Activated naive CD8-positive, alpha-beta T cell treated with anti-CD3 and anti-CD28 coated beads, Interleukin-2, amount 50 U/mL, for 16 hours (primary cell): ENCODE results near the gene PDLIM7.

ENCODE experiments used
- DNase-seq: peaks from one replicate; pipeline ENCODE4 v3.0.0-alpha.2; 2020; ENCODE audit warnings: low read depth, low spot score

PDLIM7 gene

DNA sequence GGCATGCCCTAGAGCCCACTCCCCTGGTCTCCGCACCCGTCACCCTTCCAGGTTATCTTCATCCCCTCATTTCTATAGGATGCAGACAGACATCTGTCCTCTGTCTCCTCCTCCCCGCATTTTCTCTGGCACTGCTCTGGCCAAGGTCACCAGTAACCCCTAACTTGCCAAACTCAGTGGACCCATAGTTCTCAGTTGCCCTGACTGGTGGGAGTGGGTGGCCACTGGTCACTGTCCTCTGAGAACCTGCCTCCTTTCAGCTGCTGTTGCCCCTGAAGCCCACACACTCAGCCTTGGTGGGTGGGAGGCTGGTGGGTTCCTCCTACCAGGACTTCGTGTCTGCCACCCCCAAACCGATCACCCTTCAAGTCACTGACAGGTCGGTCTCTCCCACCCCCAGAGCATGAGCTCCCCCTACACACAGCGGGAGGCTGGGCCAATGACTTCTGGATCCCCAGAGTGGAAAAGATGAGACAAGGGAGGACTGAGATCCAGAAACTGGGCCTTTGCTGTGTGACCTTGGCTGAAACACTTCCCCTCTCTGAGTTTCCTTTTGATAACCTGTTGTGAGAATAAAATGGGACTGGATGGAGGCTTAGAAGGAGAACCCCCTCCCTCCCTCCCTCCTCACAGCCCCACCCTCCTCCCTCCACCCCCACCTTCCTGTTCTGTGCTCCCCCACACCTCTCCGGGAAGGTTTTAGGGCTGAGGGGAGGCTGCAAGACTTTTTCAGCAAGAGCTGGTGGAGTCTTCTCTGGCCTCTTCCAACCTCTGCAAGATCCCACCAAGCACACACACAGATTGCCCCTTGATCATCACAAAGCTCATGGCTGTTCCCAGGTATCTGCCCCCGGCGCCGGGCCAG lies 21.6 kb downstream of the PDLIM7 start:
- no peak for DNase-seq

DNA sequence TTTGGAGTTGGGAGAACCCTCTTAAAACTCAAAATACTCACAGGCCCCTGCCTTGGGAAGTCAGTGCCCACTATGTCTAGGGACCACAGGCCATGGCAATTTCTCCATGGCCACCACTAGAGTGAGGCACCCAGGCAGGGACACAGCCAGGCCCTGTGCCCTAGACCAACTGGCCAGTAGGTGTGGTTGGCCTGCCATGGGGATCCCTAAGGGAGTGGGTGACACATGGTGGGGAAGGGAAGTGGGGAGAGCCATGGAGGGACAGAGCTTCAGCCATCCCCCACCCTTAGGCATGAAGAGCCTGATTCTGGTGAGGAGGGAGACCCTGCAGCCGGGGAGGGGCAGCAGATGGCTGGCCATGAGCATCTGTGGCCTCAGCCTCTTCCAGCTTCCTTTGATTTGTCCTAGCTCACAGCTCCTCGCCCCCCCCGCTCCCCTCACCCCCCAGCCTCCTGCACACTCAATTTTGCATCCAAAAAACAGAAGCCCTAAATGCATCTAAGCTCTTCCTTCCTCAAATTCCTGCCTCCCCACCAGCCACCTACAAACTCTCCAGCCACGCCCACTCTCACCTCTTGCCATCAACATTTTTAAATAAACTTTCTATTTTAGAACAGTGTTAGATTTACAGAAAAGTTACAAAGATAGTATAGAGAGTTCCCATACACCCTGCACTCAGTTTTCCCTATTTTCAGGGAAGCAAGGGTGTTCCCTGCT lies 22.4 kb downstream of the PDLIM7 start:
- no peak for DNase-seq

DNA sequence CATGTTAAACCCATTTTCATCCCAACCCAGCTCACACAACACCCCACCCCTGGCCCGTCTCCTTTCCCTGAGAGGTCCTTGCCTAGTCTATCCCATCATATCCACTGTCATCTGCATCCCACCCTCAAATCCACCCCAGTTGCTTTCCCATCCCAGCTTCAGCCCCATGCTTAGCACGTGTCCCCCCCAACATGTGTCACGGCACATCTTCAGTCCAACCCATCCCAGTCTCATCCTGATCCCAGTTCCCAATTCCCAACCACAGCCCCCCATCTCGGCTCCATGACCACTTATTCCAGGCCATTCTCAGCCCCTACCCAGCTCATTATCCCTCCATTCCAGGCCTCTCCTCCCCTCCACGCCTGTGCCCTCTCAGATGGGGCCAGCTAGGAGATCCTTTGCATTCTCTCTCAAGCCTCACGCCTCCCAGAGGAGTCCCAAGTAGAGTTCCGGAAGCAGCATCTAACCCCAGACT lies 23.4 kb downstream of the PDLIM7 start:
- no peak for DNase-seq

DNA sequence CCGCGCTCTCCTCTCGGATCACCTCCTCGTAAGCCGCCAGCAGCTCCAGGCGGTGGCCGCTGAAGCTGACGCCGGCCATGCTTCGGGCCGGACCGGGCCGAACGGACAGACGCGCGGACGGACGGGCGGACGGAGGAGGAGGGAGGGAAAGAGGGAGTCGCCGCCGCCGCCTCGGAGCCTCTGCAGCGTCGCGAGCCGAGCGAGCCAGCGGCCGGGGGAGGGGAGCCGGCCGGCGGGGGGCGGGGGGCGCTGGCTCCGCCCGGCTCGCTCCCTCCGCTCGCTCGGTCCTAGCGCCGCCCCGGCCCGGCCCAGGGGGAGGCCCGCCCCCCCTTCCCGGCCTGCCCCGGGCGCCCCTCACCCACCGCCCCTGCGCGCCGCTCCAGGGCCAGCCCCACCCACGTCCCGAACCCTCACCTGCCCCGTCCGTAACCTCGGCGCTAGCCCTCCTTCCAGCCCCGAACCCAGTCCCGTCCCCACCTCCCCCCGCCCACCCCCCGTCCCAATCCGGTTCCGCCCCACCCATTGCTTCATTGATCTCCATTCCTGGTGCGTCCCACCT lies 23.9 kb downstream of the PDLIM7 start, which contains the start of gene DBN1:
Gene DBN1, minus strand, starts transcription at position 192 of the 559 bp plus-strand sequence. Its CDS starts 113 bp downstream, at position 79.
- DNase-seq: no peak

DNA sequence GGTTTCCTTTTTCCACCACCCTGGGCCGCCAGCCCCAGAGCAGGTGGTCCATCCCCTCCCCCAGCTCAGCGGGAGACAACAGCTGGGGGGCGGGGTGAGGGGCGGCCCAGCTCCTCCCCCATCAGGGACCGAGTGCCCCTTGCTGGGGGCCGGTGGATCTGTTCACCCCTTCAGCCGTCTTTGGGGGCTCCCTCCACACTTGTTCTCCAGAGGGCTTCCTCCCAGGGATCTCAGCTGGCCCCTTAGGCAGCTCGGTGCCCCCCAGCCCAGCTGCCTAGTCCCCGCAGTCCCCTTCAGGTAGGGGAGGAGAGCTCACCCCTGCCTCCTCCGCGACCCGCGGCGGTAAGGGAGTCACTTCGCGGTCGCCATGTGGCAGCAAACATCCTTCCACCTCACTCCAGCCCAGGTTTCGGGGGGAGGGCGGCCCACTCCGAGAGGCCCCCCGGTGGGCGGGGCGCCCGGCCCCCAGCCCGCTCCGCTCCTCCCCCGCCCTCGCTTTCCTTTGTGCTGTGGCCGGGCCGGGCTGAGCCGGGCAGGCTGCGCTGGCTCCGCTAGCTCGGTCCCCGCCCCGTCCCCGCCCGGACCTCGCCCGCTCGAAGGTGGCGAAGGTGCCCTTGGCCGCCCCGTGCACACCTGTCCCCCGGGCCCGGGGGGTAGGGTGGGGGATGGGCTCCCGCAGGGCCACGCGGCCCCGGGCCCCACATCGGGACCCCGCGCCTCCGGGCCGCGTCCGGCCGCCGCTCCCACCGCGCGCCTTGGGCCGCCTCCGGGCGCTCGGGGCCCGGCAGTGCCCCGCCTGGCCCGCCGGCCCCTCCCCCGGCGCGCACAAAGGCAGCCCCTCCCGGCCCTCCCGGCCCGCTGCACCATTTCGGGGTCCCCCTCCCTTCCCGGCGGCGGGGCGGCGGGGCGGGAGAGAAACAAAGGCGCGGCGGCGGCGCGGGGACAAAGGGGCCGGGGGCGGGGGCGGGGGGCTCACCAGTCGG lies 24.7 kb downstream of the PDLIM7 start:
- peak; percentile 58 for DNase-seq

DNA sequence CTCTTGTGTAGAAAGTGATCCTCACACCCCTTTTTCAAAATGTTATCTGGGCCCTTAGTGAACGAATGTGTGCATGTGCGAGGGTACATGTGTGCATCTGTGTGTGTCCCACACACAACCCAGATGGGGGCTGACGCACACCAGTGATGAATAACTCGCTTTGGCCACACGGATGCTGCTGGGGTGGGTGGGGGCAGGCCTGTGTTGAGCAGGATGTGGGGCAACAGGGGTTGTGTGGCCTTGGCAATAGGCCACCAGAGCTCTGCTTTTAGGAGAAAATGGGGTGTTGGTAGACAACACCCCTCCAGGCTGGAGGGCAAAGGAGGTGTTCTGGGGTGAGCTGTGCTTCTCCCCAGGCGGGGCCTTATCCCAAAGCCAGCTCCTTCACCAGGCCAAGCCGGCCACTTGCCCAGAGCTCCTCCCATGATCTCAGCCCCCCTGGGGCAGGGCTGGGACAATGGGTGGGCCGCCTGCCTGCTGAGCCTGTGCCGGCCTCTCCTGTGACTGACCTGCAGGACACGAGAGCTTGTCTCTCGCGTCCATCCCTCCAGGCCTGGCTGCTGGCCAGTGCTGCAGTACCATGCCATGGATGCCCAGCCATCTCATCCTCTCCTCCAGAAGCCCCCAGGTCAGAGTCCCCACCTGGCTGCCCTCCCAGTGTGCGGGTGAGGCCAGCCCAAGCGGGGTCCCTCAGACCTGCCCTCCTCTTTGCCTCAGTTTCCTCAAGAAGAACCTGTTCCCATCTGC lies 25.6 kb downstream of the PDLIM7 start:
- no peak for DNase-seq

DNA sequence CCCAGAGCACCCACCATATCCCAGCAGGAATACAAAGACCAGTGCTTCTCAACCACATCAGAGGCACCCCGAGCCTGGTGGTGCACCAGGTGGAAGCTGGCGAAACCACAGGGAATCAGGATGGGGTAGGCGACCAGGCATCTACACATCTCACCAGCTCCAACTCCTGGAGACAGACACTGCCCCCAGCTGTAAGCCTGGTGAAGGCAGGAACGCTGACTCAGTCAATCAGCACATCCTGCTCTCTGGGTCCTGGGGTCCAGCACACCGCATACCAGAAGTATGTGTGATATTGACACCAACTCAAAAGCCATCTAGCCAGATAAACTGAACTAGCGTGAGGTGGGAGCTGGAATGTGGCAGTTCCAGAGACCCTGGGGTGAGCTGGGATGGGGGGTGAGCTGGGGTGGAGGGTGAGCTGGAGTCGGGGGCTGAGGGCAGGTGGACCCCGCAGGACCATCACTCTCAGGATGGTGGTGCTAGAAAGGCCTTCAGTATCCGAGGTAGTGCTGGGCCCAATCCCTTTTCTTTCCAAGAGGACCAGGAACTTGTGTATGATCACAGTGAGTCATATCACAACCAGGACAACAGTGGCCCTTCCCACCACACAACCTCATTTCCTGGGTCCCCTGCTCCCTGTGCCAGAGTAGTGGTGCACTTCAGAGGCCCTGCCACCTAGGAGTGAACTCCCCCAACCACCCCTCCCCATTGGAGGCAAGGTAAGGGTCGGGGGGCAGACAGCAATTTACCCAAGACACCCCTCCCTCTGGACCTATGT lies 26.5 kb downstream of the PDLIM7 start:
- DNase-seq: no peak

DNA sequence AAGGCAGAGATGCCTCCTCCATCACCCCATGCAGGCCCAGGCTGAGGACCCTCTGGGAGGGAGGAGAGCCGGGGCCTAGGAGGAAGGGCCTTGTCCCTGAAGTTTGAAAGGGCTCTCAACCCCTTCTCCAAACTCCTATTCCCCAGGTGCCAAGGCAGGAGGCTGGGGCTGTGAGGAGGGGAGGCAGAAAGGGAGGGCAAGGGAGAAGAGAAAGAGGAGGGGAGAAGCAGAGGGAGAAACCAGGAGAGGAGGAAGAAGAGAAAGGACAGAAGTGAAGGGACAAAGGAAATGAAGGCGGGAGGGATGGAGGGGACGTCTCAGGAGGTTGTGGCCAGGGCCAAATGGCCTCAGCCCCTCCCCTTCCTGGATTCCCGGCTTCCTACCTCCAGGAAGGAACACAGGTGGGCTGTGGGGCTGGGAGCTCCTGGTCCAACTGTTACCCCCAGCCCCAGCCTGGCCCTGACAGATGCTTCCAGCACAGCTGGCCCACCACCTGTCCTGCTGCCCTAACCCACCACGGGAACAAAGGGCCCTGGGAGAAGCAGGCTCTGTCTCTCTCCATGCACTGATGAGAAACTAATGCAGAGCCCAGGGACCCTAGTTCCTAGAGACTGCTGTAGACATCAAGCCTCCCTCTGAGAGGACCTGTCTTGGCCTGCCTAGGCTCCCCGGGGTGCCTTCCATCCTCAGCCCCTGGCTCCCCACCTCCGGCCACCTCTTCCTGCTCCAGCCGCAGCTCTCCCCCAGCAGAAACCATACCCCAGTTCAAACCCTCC lies 27.5 kb downstream of the PDLIM7 start:
- DNase-seq: no peak

DNA sequence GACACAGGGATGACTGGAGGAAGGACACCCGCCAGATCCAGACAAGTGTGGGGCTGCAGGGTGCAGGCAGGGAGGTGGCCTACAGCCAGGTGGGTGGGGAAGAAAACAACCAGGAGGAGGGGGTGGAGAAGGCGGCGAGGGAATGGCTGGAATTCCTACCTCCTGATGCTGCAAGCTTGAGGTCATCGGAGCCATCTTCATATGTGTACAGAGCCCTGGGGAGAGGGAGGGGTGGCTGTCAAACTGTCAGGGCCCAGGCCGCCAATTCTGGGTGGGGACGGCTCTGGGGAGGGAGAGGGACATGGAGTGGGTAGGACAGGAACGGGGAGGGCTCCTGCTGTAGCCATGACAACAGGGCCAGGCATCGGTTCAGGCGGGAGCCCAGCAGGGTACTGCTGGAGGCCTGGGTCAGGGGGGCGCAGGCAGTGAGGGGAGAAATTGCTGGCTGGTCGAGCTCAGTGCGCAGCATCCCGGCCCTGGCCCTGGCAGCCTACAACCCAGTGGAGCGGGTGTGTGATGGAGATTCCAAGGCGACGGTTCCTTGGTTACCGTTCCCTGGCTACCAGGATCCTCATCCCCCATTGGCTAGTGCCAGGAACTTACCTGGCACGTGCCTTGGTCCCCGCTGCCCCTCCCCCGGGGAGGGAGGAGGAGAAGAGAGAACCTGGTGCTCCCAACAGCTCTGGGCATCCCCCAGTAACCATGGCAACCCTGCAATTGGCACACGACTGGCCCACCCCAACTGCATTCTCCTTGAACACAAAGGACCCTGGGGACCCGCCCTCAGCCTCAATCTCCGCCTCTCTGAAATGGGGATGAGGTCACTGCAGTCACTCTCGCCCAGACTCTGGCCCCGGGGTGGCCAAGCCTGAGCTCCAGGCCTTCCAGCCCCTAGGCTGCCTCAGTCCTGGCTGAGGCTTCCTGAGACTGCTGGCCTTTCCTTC lies 28.4 kb downstream of the PDLIM7 start:
- no peak for DNase-seq

DNA sequence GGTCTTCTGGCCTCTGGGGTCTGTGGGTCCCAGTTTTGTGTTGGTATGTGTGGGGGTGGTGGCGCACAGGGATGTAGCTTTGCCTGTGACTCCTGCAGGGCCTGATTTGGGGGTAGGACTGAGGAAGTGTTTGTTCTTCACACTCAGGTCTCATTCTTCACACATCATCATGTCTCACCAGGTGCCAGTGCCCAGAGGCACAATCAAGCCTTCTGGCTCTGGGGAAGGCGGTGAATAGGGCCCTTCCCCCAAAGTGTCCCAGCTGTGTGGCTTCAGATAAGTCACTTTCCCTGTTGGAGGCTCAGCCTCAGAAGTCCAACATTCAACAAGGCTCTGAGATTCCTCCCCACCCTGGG lies 29.1 kb downstream of the PDLIM7 start:
- DNase-seq: no peak

DNA sequence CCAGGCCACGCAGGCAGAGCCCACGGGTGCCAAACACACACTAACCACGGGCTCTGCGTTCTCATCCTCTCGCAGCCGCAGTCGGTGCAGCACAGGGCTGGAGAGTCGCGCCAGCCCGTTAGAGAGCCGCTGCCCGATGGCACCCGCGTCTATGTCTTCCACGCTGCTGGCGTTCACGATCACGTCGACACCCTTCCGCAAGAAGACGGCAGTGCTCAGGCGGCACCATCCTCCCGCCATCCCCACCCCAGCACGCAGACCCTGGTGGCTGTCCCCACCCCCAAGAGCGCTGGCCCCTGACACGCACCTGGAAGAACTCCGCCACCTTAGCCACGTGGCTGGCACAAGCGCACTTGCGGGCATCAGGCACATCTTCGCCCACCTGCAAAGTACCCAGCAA lies 30.0 kb downstream of the PDLIM7 start:
- DNase-seq: no peak

DNA sequence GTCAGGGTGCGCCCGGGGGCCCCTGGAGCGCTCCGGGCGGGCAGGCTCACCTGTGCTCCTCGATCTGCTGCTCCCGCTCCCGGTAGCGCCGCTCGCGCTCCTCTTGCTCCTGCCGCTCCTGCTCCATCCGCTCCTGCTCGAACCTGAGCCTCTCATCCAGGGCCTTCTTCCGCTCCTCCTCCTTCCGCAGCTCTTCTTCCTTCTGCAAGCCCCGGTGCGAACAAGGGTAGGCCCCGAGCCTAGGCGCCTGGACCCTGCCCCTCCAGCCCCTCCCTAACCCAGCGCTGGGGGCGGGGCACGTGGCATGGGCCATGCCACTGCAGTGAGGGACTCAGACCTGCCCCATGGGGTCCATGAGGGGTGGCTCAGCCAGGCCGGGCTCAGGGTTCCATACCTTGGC lies 30.5 kb downstream of the PDLIM7 start:
- no peak for DNase-seq

DNA sequence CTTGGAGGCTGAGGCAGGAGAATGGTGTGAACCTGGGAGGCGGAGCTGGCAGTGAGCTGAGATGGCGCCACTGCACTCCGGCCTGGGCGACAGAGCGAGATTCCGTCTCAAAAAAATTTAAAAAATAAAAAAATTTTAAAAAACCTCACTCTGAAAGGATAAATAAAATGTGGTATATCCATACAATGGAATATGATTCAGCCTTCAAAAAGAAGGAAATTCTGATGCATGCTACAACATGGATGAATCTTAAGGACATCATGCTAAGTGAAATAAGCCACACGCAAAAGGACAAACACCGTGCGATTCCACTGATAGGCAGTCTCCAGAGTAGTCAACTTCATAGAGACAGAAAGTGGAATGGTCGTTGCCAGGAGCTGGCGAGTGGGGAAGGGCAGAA lies 32.4 kb downstream of the PDLIM7 start:
- DNase-seq: no peak

DNA sequence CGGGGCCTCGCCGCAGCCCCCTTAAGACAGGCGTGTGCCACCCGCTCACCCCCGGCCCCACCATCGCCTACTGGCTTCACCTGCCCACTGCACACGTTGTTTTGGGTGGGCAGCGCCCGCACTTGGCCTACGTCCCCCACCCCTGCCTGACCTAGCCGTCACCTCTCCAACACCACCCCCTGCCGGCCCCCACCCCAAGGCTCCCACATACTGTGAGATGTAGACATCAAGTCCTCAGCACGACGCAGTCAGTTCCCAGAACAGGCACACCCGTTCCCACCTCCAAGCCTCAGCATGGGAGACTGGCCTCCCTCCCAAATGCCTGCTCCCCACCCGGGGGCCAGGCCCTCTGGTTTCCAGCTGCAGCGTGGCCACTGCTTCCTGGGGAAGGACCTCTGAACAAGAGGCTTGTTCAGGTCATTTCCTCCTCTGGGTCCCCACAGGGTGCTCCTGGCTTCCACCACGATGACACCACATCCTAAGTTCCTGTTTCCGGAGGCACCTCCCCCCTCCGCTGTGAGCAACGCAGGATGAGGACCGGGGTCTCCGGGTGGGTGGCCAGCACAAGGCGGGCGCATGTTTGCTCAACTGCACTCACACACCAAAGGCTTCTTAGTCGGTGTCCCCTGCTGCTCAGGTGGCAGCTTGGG lies 35.3 kb downstream of the PDLIM7 start:
- DNase-seq: no peak

DNA sequence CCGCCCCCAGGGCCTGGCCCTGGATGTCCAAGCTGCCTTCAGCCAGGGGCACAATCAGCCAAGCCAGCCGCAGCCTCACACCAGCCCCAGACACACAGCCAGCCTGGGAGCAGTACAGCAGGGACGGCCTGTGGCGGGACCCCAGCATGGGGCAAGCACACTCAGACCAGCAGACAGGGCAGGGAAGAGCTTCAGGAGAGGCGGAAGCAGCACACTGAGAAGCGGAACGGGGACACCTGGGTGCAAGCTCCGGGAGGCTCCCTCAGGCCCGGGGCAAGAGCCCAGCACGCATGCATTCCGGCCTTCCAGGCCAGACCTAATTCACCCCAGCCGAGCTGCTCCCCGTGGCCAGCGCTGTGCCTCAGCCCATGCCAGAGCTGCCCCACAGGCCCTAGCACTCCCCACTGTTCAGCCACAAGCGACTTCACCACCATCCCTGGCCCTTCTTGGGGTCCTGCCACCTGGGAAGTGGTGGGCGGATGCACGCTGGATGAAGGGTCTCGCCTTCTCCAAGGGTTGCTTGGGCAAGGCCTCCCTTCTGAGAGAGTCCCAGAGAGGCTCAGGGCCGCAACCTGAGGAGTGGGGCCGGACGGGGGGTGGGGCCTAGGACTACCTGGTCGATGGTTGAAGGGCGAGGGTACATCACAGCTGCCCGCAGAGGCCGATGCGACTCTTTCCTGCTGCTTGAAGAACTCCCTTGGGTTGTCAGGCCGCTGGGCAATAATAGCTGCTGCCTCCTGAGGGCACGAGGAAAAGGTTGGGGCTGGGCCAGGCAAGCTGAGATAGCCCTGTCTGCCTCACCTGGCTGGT lies 37.4 kb downstream of the PDLIM7 start:
- no peak for DNase-seq

DNA sequence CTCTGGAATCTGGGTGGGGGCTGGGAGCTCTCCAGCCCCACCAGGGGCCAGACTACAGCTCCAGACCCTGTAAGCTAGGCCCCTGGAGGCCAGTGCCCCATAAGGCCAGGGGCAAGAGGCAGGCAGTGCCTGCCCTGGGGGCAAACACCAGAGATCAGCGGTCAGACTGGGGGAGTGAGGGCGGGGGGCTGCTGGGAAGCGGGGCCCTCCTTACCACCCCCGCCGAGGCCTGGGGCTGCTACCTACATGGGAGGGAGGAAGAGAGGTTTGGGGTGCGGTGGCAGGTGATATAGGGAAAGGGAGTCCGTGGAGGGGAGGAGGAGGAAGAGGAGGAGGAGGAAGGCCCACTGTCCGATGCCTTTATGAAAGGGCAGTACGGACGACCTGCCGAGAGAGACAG lies 38.0 kb downstream of the PDLIM7 start:
- DNase-seq: no peak

DNA sequence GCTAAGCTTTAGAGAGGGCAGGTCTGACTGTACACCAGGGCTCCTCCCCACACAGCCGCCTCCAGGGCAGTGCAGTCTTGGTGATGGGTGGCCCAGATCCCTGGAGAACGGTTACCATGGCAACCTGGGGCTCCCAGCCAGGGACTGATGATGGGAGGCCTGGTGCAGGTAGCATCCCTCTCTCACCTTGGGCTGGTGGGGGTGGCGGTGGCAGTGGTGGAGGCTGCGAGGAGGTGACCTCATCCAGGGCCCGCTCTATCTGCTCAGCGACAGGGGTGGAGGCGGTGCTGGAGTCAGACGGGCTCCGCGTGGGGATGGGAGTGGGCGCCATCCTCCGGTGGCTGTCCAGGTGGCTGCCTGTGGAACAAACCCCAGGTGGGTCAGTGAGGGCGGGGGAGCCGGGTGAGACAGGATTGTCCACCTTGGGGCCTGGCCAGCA lies 38.5 kb downstream of the PDLIM7 start:
- DNase-seq: no peak
